Ascending aorta (tissue), 2 donors: ENCODE data around the gene PLPP3. TPM values are rescaled to one million over a fixed set of nuclear protein-coding genes. Genes with fewer than 3 reads are reported as not detected.

Experiments used
- DNase-seq, 2 donors: peaks; one replicate each; pipeline ENCODE4 v3.0.0-alpha.2; 2019; ENCODE audit warnings: low spot score in 2 of 2
- H3K27ac ChIP-seq, 2 donors: fragments of 200-600 bp; sonication (generic); one replicate each; pipeline ENCODE4 v1.5.1; 2016 to 2017; ENCODE audit warnings: mild to moderate bottlenecking in 1 of 2
- H3K27me3 ChIP-seq: fragments of 200-600 bp; sonication (generic); one replicate; pipeline ENCODE4 v1.5.1; 2017
- H3K36me3 ChIP-seq, 2 donors: fragments of 200-600 bp; sonication (generic); one replicate each; pipeline ENCODE4 v1.5.1; 2016
- H3K4me1 ChIP-seq, 2 donors: fragments of 200-600 bp; sonication (generic); one replicate each; pipeline ENCODE4 v1.5.1; 2016 to 2017; ENCODE audit warnings: mild to moderate bottlenecking in 1 of 2
- H3K4me3 ChIP-seq, 2 donors: fragments of 200-600 bp; sonication (generic); one replicate each; pipeline ENCODE4 v1.5.1; 2016 to 2017; ENCODE audit warnings: mild to moderate bottlenecking in 1 of 2
- H3K9me3 ChIP-seq, 2 donors: fragments of 200-600 bp; sonication (generic); one replicate each; pipeline ENCODE4 v1.5.1; 2016
- intact Hi-C: fragments of 100-400 bp; cut with DNase I; formaldehyde crosslinking; loops from one replicate; pipeline ENCODE4 v1.15.1; 2023
- total RNA-seq: library from RNA; depleted of rRNA; stranded (reverse); fragments of >200 nt; gene quantifications from one replicate; pipeline ENCODE4 v1.1.0, GENCODE V29; 2016
- TF ChIP-seq, protein P1 (sequence below), 3 experiments: fragments of 200-600 bp in 2 of 3; fragments of 450-650 bp in 1 of 3; sonication (generic) in 2 of 3; IDR thresholded peaks; one replicate each; pipeline ENCODE4 v1.5.1; 2016 to 2019; ENCODE audit warnings: antibody characterized with exemption in 3 of 3, mild to moderate bottlenecking in 1 of 3, moderate library complexity in 1 of 3

PLPP3 gene
- total RNA-seq, 1 donor from 2014 or later = 87.7 TPM

DNA sequence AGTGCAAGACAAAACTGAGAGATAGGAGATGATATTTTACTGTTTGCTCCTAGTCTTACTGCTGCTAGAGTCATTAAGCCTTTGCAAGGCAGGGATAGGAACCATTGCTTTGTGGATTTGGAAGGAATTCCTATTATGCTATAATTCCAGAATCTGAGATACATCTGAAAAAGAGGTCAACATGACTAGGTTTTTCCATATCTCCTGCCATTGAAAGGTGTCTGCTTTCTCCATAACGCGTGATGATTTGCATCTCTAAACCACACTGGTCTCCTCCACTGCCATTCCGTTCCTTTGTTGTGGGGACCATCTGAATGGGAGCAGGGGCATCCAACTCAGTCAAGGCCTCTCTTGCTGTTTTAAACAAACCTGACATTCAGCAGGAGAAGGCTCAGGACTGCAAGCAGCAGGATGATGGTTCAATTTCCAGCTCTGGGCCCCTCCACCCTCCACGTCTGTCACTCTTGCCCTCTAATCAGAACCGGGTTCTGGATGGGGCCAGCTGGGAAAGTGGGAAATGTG lies 45.2 kb downstream of the PLPP3 start:
- intact Hi-C loops = no loop called here
- H3K9me3 ChIP-seq = no peaks in the 10 kb centered on the region
- H3K27ac ChIP-seq = no peak overlapping the region
- H3K27me3 ChIP-seq = no peaks in the 10 kb centered on the region
- TF ChIP-seq, protein P1, sequence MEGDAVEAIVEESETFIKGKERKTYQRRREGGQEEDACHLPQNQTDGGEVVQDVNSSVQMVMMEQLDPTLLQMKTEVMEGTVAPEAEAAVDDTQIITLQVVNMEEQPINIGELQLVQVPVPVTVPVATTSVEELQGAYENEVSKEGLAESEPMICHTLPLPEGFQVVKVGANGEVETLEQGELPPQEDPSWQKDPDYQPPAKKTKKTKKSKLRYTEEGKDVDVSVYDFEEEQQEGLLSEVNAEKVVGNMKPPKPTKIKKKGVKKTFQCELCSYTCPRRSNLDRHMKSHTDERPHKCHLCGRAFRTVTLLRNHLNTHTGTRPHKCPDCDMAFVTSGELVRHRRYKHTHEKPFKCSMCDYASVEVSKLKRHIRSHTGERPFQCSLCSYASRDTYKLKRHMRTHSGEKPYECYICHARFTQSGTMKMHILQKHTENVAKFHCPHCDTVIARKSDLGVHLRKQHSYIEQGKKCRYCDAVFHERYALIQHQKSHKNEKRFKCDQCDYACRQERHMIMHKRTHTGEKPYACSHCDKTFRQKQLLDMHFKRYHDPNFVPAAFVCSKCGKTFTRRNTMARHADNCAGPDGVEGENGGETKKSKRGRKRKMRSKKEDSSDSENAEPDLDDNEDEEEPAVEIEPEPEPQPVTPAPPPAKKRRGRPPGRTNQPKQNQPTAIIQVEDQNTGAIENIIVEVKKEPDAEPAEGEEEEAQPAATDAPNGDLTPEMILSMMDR (IDR thresholded peaks at IDR 0.05) = no peak
- H3K4me1 ChIP-seq = peaks cover 0 to 10% of the 10 kb centered on the region in 2 donors
- peaks cover 0 to 37% of the 10 kb centered on the region in 2 donors for H3K36me3 ChIP-seq
- no peak for DNase-seq
- no peak overlapping the region for H3K4me3 ChIP-seq

DNA sequence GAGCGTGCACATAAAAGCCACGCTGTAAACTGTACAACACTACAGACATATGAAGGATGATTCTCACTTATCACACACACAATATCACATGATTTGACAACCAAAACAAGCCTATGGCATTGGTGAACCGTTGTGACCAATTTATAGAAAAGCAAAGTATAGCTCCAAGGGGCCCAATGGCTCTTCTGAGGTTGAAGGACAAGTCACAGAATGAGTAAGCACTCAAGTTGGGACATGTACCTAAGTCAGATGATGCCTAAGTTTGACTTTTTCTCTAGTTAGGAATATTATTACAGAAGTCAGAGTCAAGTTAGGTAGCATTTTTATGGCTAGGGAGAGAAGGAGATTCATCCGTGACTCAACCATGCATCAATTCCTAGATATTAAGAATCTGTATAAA lies 45.7 kb downstream of the PLPP3 start:
- no peaks in the 10 kb centered on the region for H3K27me3 ChIP-seq
- H3K36me3 ChIP-seq = peaks cover 0 to 37% of the 10 kb centered on the region in 2 donors
- no peak overlapping the region for H3K27ac ChIP-seq
- DNase-seq = no peak
- TF ChIP-seq, protein P1 (IDR thresholded peaks at IDR 0.05) = no peak
- intact Hi-C loops = no loop called here
- peaks cover 0 to 7% of the 10 kb centered on the region in 2 donors for H3K4me1 ChIP-seq
- no peaks in the 10 kb centered on the region for H3K9me3 ChIP-seq
- no peak overlapping the region for H3K4me3 ChIP-seq

DNA sequence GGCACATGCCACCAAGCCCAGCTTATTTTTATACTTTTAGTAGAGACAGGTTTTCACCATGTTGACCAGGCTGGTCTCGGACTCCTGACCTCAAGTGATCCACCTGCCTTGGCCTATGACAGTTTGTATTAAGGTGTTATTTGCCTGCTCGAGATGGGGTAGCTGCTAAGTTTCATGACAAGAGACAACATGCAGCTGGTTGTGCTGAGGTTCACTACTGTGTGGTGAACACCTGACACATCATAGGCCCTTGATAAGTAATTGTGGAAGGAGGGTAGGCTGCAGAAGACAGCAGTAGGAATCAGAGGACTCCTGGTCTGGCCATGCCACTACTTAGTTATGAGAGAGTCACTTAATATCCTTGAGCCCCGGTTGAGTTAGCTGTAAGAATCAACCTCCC lies 46.2 kb downstream of the PLPP3 start:
- H3K27me3 ChIP-seq = no peaks in the 10 kb centered on the region
- H3K27ac ChIP-seq = no peak overlapping the region
- peaks cover 0 to 37% of the 10 kb centered on the region in 2 donors for H3K36me3 ChIP-seq
- TF ChIP-seq, protein P1 (IDR thresholded peaks at IDR 0.05) = no peak
- no peak overlapping the region for H3K4me3 ChIP-seq
- no peaks in the 10 kb centered on the region for H3K9me3 ChIP-seq
- peaks cover 0 to 10% of the 10 kb centered on the region in 2 donors for H3K4me1 ChIP-seq
- intact Hi-C loops = no loop called here
- no peak for DNase-seq

DNA sequence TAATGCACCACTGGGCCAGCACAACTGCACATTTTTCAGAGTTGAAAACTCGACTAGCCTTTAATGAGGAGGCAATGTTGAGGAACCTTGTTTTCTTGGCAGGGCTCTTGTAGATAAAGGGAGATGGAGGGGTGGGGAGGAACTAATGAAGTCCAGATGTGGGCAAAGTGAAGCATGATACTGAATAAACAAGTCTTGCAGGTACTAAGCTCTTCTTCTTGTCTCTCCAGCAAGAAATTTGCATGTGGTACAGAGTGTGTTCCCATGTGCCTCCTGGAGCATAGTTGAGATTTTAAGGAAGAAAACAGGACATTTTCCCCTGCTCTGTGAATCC lies 47.0 kb downstream of the PLPP3 start:
- Histone ChIP-seq H3K4me3 (no peak overlapping the region), H3K27me3 (no peaks in the 10 kb centered on the region), H3K9me3 (no peaks in the 10 kb centered on the region), H3K36me3 (peaks cover 0 to 37% of the 10 kb centered on the region in 2 donors), H3K27ac (no peak overlapping the region), H3K4me1 (peaks cover 0 to 18% of the 10 kb centered on the region in 2 donors)
- TF ChIP-seq, protein P1 (IDR thresholded peaks at IDR 0.05) = no peak
- no peak for DNase-seq
- intact Hi-C loops = no loop called here

DNA sequence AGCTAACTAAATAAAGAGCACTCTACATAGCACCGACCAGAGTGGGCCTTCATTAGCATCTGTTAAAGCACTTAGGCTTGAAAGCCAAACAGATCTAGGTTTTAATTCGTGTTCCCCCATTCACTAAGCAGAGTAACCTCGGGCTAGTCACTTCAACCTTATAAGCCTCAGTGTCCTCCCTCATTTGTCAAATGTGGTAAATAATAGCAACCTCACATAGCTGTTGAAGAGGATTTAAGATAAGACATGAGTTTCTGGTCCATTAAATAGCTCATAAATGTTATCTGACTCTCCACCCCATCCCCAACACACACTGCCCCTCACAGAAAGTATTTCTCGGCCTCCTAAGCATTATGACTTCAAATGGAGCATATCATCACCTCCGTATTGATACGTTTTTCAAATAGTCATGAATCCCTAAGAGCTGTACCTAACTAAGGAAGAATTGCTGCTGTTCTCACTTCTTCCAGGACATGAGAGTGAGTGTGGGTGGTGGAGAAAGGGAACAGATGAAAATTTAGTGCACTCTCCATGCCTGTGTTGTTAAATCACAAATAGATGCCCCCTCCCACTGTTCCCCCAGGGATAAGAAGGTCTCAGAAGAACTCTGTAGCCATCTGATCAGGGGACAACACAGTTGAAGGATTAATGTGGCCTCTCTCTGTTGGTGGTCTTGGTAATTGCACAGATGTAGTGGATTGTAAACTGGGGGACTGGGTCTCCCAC lies 47.6 kb downstream of the PLPP3 start:
- Histone ChIP-seq H3K27ac (no peak overlapping the region), H3K36me3 (peaks cover 0 to 37% of the 10 kb centered on the region in 2 donors), H3K27me3 (no peaks in the 10 kb centered on the region), H3K4me1 (peaks cover 0 to 19% of the 10 kb centered on the region in 2 donors), H3K4me3 (no peak overlapping the region), H3K9me3 (no peaks in the 10 kb centered on the region)
- TF ChIP-seq, protein P1 (IDR thresholded peaks at IDR 0.05) = no peak
- intact Hi-C loops = no loop called here
- no peak for DNase-seq
